Measurements from ENCODE around the gene BRF1.

DNA sequence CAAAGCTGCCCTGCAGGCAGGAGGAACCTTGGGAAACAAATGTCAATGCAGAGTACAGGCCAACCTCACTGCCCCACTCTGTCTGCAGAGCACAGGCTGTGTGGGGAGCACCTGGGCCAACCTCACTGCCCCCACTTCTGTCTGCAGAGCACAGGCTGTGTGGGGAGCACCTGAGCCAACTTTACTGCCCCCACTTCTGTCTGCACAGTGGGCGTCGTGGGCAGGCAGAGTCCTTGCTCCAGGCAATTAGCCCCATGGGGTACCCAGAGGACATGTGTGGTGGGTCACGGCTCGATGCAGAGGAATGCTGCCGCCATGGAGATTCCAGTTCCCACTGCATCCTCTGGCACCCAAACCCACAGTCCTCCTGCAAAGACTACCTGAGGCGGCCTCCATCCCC lies 26.2 kb downstream of the BRF1 start:
- TF ChIP-seq, protein P1, sequence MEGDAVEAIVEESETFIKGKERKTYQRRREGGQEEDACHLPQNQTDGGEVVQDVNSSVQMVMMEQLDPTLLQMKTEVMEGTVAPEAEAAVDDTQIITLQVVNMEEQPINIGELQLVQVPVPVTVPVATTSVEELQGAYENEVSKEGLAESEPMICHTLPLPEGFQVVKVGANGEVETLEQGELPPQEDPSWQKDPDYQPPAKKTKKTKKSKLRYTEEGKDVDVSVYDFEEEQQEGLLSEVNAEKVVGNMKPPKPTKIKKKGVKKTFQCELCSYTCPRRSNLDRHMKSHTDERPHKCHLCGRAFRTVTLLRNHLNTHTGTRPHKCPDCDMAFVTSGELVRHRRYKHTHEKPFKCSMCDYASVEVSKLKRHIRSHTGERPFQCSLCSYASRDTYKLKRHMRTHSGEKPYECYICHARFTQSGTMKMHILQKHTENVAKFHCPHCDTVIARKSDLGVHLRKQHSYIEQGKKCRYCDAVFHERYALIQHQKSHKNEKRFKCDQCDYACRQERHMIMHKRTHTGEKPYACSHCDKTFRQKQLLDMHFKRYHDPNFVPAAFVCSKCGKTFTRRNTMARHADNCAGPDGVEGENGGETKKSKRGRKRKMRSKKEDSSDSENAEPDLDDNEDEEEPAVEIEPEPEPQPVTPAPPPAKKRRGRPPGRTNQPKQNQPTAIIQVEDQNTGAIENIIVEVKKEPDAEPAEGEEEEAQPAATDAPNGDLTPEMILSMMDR (IDR thresholded peaks at IDR 0.05): no peak
- TF ChIP-seq POLR2A (IDR thresholded peaks at IDR 0.05): no peak

Measured in esophagus squamous epithelium (tissue), 4 donors.